ENCODE results near the gene SUV39H1.
"Not testable (repeated sequence)": the region's sequence is repeated elsewhere in the genome, so short reads cannot be mapped to it uniquely, and the experiment has no call there.

Gene SUV39H1

DNA sequence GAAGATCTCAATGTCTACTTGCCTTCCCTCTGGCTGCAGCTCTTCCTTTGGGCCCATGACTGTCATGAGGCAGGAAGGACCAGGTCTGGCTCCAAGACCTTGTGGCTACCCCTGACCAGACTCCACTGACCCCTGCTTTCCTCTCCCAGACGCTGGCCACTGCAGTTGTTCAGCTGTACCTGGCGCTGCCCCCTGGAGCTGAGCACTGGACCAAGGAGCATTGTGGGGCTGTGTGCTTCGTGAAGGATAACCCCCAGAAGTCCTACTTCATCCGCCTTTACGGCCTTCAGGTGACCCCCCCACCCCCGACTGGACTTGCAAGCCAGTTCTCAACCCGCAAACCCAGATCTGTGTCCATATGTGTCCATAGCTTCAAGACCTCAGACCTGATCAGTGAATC, 12.4 kb upstream of the SUV39H1 start:
- DNase-seq, result no peak
- in situ Hi-C loops (cut with HindIII; ENCODE audit: low pct_ligation_motif_present, low sequenced_read_pairs), result no loop called here
- no peak overlapping the region for H3K4me3 ChIP-seq (ENCODE audit: low read depth, low read length)
- H3K27me3 ChIP-seq (replicated peaks), result no peaks in the 10 kb centered on the region
- H3K36me3 ChIP-seq (replicated peaks), result no peaks in the 10 kb centered on the region
- no peak overlapping the region for H3K27ac ChIP-seq
- TF ChIP-seq CTCF (IDR thresholded peaks at IDR 0.05; ENCODE audit: low read depth, low read length, missing control alignments), result no peak

GRCh38 chrX:48685416-48685815, 11.1 kb upstream of the SUV39H1 start:
- in situ Hi-C loops (cut with HindIII; ENCODE audit: low pct_ligation_motif_present, low sequenced_read_pairs), result no loop called here
- H3K4me3 ChIP-seq (ENCODE audit: low read depth, low read length), result no peak overlapping the region
- DNase-seq, result no peak
- H3K27me3 ChIP-seq (replicated peaks), result no peaks in the 10 kb centered on the region
- TF ChIP-seq CTCF (IDR thresholded peaks at IDR 0.05; ENCODE audit: low read depth, low read length, missing control alignments), result no peak
- H3K36me3 ChIP-seq (replicated peaks), result no peaks in the 10 kb centered on the region
- H3K27ac ChIP-seq, result no peak overlapping the region

DNA sequence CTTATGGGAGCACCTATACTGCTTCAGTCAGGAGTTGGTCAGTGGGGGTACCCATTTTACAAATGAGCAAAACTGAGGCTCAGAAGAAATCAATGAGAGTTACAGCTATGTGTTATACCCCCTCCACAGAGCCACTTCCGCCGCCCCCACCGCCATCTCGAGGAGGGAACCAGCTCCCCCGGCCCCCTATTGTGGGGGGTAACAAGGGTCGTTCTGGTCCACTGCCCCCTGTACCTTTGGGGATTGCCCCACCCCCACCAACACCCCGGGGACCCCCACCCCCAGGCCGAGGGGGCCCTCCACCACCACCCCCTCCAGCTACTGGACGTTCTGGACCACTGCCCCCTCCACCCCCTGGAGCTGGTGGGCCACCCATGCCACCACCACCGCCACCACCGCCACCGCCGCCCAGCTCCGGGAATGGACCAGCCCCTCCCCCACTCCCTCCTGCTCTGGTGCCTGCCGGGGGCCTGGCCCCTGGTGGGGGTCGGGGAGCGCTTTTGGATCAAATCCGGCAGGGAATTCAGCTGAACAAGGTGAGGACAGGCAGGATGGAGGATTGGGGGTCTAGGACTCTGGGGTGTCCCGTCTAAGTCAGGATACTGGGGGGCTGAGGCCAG, 7.9 kb upstream of the SUV39H1 start:
- no peak for TF ChIP-seq CTCF (IDR thresholded peaks at IDR 0.05; ENCODE audit: low read depth, low read length, missing control alignments)
- no peak overlapping the region for H3K4me3 ChIP-seq (ENCODE audit: low read depth, low read length)
- H3K27me3 ChIP-seq (replicated peaks), result no peaks in the 10 kb centered on the region
- in situ Hi-C loops (cut with HindIII; ENCODE audit: low pct_ligation_motif_present, low sequenced_read_pairs), result no loop called here
- no peaks in the 10 kb centered on the region for H3K36me3 ChIP-seq (replicated peaks)
- no peak overlapping the region for H3K27ac ChIP-seq
- DNase-seq, result no peak

DNA sequence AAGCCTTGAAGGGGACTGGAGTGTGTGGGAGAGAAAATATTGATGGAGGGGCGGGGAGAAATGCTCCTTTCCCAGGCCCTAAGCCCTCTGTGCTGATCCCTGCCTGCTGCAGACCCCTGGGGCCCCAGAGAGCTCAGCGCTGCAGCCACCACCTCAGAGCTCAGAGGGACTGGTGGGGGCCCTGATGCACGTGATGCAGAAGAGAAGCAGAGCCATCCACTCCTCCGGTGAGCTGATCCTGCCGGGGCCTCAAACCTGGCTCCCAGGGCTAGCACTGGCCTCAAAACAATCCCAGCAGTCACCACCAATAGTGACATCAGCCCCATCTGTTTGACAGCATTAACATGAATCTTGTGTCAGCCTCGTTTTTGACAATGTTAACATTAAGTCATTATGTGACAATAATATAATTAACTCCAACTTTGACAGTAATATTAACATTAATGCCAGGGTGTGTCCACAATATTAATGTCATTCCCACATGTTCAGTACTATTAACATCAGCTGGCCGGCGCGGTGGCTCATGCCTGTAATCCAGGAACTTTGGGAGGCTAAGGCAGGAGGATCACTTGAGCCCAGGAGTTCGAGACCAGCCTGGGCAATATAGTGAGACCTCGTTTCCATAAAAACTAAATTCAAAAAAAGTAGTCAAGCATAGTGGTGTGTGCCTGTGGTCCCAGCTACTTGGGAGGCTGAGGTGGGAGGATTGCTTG, 7.2 kb upstream of the SUV39H1 start:
- TF ChIP-seq CTCF (IDR thresholded peaks at IDR 0.05; ENCODE audit: low read depth, low read length, missing control alignments), result no peak
- Histone ChIP-seq H3K27ac (no peak overlapping the region), H3K4me3 (ENCODE audit: low read depth, low read length) (no peak overlapping the region), H3K27me3 (replicated peaks) (no peaks in the 10 kb centered on the region), H3K36me3 (replicated peaks) (no peaks in the 10 kb centered on the region)
- in situ Hi-C loops (cut with HindIII; ENCODE audit: low pct_ligation_motif_present, low sequenced_read_pairs), result no loop called here
- no peak for DNase-seq

DNA sequence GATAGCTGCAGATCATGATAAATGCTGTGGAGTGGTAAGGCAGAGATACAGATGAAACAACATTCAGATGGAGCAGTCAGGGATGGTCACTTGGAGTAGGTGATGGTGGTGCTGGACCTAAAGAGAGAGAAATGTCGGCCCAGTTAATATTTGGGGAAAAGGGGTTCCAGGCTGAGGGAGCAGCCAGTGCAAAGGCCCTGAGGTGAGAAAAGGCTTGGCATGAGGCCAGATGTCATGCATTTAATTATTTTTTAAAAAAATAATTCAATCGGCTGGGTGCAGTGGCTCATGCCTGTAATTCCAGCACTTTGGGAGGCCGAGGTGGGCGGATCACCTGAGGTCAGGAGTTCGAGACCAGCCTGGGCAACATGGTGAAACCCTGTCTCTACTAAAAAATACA, 4.8 kb upstream of the SUV39H1 start:
- H3K27ac ChIP-seq; H3K27me3 ChIP-seq (replicated peaks); DNase-seq; H3K36me3 ChIP-seq (replicated peaks); in situ Hi-C loops (cut with HindIII; ENCODE audit: low pct_ligation_motif_present, low sequenced_read_pairs); H3K4me3 ChIP-seq (ENCODE audit: low read depth, low read length): not testable (repeated sequence)

GRCh38 chrX:48694776-48695533, 1.6 kb upstream of the SUV39H1 start:
- in situ Hi-C loops (cut with HindIII; ENCODE audit: low pct_ligation_motif_present, low sequenced_read_pairs), result no loop called here
- DNase-seq, result no peak
- TF ChIP-seq CTCF (IDR thresholded peaks at IDR 0.05; ENCODE audit: low read depth, low read length, missing control alignments), result no peak
- H3K27ac ChIP-seq, result no peak overlapping the region
- H3K4me3 ChIP-seq (ENCODE audit: low read depth, low read length), result no peak overlapping the region
- H3K36me3 ChIP-seq (replicated peaks), result no peaks in the 10 kb centered on the region
- H3K27me3 ChIP-seq (replicated peaks), result no peaks in the 10 kb centered on the region

Measured in brain microvascular endothelial cell (primary cell).